Nephron (organoid): Measurements from ENCODE around the gene AAK1.

Source experiments
- H3K27ac Mint-ChIP-seq, 3 experiments: 2 replicates each; pipeline ENCODE4 v1.8.0; 2020; ENCODE audit warnings: mixed read lengths in 3 of 3, mild to moderate bottlenecking in 2 of 3, moderate library complexity in 1 of 3
- H3K27me3 Mint-ChIP-seq: 2 replicates; pipeline ENCODE4 v1.8.0; 2021; ENCODE audit warnings: low read depth, mild to moderate bottlenecking, moderate library complexity, mixed read lengths
- H3K36me3 Mint-ChIP-seq: 2 replicates; pipeline ENCODE4 v1.8.0; 2020; ENCODE audit warnings: low read depth, mixed read lengths
- H3K4me1 Mint-ChIP-seq: 2 replicates; pipeline ENCODE4 v1.8.0; 2020; ENCODE audit warnings: mixed read lengths
- H3K4me3 Mint-ChIP-seq, 3 experiments: 2 replicates each; pipeline ENCODE4 v1.8.0; 2020; ENCODE audit warnings: mild to moderate bottlenecking in 3 of 3, mixed read lengths in 3 of 3, moderate library complexity in 2 of 3
- H3K9me3 Mint-ChIP-seq: 2 replicates; pipeline ENCODE4 v1.8.0; 2020; ENCODE audit warnings: mixed read lengths
- TF ChIP-seq, protein P1 (sequence below), 3 experiments: fragments of 200-600 bp; sonication (generic); IDR thresholded peaks; one replicate each; pipeline ENCODE4 v1.5.0; 2021; ENCODE audit warnings: antibody characterized with exemption in 3 of 3; ENCODE audit not compliant: unreplicated experiment in 3 of 3

Gene AAK1

DNA sequence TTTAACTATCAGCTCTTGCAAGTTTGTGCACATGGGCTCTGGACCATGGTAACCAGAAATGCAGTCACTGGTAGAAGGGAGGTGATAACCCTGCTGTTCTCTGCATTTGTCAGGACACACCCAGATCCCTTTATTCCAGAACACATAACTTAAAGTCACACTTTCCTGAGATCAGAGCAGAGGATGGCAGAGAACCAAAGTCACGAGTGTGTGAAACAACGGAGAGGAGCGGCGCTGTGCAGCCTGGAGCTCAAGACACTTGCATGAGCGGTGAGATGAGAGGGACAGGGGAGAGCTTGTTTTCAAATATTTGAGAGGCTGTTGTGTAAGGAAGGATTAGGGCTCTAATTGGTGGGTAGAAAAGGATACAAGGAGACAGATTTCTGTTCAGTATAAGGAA lies 43.3 kb upstream of the AAK1 start:
- Mint-ChIP-seq H3K4me3 (no peak overlapping the region), H3K9me3 (no peaks in the 10 kb centered on the region), H3K4me1 (peaks cover 19% of the 10 kb centered on the region), H3K27ac (no peak overlapping the region), H3K27me3 (peaks cover 8% of the 10 kb centered on the region), H3K36me3 (no peaks in the 10 kb centered on the region)
- TF ChIP-seq, protein P1, sequence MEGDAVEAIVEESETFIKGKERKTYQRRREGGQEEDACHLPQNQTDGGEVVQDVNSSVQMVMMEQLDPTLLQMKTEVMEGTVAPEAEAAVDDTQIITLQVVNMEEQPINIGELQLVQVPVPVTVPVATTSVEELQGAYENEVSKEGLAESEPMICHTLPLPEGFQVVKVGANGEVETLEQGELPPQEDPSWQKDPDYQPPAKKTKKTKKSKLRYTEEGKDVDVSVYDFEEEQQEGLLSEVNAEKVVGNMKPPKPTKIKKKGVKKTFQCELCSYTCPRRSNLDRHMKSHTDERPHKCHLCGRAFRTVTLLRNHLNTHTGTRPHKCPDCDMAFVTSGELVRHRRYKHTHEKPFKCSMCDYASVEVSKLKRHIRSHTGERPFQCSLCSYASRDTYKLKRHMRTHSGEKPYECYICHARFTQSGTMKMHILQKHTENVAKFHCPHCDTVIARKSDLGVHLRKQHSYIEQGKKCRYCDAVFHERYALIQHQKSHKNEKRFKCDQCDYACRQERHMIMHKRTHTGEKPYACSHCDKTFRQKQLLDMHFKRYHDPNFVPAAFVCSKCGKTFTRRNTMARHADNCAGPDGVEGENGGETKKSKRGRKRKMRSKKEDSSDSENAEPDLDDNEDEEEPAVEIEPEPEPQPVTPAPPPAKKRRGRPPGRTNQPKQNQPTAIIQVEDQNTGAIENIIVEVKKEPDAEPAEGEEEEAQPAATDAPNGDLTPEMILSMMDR (IDR thresholded peaks at IDR 0.05; ENCODE audit: unreplicated experiment in 3 of 3): no peak

DNA sequence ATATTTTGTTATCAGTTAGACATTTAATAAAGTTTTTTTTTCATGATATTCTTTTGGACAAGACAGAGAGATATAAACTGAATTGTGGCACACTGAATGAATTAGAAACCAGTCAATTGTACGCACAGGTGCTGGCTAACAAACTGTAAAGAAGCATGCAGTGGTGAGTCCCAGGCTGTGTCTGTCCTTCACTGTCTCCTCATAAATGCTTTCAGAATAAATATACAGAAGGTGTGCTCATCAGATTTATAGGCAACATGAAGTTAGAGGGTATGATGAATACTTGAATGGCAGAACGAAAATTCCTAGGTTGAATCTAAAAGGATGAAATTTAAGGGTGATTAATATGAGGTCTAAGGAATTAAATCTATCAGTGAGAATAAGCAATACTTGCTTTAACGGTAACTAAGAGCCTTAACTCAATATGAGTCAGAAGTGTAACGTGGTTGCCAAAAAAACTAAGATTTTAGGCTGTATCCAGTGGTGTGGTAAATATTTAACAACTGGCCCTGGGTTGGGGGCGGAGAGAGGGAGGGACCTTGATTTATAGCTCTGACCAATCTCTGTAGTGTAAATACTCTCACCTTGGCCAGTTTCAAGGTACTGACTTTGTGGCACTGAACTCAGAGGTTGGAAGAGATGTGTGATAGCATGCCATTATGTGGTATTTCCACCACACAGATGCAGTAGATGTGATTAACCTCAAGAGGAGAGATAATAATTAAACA lies 41.9 kb upstream of the AAK1 start:
- Mint-ChIP-seq H3K36me3 (no peaks in the 10 kb centered on the region), H3K9me3 (no peaks in the 10 kb centered on the region), H3K27me3 (peaks cover 8% of the 10 kb centered on the region), H3K4me1 (peaks cover 19% of the 10 kb centered on the region), H3K27ac (peak overlapping the region in 2 of 3 experiments; percentile 1 to 7), H3K4me3 (no peak overlapping the region)
- TF ChIP-seq, protein P1 (IDR thresholded peaks at IDR 0.05; ENCODE audit: unreplicated experiment in 3 of 3): no peak

DNA sequence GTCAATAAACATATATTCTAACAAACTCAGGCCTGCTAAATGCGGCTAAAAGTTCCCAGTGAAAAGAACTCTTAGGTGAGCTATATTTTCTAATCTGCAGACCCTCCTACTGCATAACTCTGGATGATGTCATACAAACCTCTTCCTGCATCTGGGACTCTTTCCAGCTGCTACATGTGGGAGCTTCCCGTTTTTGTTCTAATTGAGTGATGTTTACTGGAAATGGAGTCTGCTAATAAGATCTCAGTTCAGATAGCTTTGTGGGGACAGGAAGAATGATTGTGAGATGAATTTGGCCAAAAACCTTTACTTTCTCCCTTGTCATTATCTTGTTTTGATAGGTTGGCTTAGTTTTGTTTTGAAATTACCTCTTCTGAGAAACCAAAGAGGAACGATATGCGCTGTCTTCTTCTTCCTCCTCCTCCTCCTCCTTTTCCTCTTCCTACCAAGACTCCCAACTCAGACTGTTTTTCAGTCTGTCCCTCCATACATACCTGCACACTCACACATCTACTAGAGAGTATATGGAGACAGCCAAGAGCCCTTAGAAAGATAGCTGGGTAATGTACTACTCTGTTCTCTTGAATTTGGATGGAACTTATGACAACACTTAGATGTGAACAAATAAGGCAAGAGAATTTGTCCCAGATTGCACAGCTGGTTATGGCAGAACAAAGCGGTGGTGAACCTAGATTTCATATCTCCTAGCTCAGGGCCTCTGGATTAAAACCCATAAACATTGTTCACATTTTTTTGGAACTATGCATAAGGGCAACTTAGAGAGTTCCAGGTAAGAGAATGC lies 39.8 kb upstream of the AAK1 start:
- Mint-ChIP-seq H3K36me3 (no peaks in the 10 kb centered on the region), H3K4me1 (peaks cover 19% of the 10 kb centered on the region), H3K4me3 (peak overlapping the region; percentile 0 to 59 (median 26)), H3K9me3 (no peaks in the 10 kb centered on the region), H3K27me3 (peaks cover 8% of the 10 kb centered on the region), H3K27ac (peak overlapping the region; percentile 63 to 92 (median 91))
- TF ChIP-seq, protein P1 (IDR thresholded peaks at IDR 0.05; ENCODE audit: unreplicated experiment in 3 of 3): no peak

DNA sequence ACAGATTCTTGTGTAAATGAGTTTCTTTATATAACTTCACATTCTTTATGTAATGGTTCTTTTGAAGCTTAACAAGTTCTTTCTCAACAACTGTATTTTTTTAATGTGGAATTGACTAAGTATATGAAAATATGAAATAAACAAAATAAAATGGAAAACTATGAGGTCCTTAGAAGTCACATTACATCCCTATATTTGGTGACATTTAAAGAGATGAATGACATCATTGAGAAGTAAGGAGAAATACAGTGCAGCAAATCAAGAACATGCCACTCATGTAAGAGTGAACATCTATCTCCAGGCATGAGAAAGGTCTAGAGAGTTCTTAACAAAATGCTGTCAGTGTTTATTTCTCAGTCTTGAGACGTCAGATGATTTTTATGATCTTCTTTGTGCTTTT lies 39.0 kb upstream of the AAK1 start:
- H3K4me3 Mint-ChIP-seq: no peak overlapping the region
- no peaks in the 10 kb centered on the region for H3K9me3 Mint-ChIP-seq
- H3K27me3 Mint-ChIP-seq: peaks cover 8% of the 10 kb centered on the region
- peaks cover 19% of the 10 kb centered on the region for H3K4me1 Mint-ChIP-seq
- peak overlapping the region; percentile 63 to 92 (median 91) for H3K27ac Mint-ChIP-seq
- TF ChIP-seq, protein P1 (IDR thresholded peaks at IDR 0.05; ENCODE audit: unreplicated experiment in 3 of 3): no peak
- H3K36me3 Mint-ChIP-seq: no peaks in the 10 kb centered on the region

DNA sequence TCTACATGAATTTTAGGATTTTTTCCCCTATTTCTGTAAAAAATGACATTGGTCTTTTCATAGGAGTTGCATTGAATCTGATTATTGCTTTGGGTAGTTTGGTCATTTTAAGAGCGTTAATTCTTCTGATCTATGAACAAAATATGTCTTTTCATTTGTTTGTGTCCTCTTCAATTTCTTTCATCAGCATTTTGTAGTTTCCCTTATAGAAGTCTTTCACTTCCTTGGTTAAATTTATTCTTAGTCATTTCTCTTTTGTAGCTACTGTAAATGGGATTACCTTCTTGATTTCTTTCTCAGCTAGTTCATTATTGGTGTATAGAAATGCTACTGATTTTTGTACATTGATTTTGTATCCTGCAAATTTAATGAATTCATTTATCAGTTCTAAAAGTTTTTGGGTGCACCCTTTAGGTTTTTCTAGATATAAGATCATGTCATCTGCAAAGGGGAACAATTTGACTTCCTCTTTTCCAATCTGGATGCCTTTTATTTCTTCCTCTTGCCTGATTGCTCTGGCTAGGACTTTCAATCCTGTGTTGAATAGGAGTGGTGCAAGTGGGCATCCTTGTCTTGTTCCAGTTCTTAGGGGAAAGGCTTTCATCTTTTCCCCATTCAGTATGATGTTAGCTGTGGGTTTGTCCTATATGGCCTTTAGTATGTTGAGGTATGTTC lies 36.6 kb upstream of the AAK1 start:
- peaks cover 12% of the 10 kb centered on the region for H3K4me1 Mint-ChIP-seq
- peaks cover 8% of the 10 kb centered on the region for H3K27me3 Mint-ChIP-seq
- TF ChIP-seq, protein P1 (IDR thresholded peaks at IDR 0.05; ENCODE audit: unreplicated experiment in 3 of 3): no peak
- H3K27ac Mint-ChIP-seq: no peak overlapping the region
- no peaks in the 10 kb centered on the region for H3K36me3 Mint-ChIP-seq
- no peak overlapping the region for H3K4me3 Mint-ChIP-seq
- H3K9me3 Mint-ChIP-seq: no peaks in the 10 kb centered on the region
